Measurements from ENCODE around the gene ZNF500.

ZNF500 gene

GRCh38 chr16:4795828-4796572 is 29.0 kb upstream of the ZNF500 start:
- H3K27ac ChIP-seq (ENCODE audit: low read depth, low read length): no peak overlapping the region
- H3K36me3 ChIP-seq (ENCODE audit: insufficient read depth, low read length): no peaks in the 10 kb centered on the region
- H3K27me3 ChIP-seq (ENCODE audit: insufficient read depth, low read length): no peaks in the 10 kb centered on the region
- H3K4me3 ChIP-seq (ENCODE audit: low read depth, low read length): no peak overlapping the region
- H3K4me1 ChIP-seq (ENCODE audit: control insufficient read depth, insufficient read depth, low read length, unreplicated experiment): no peaks in the 10 kb centered on the region
- no peak overlapping the region for H2AFZ ChIP-seq (ENCODE audit: low read length, unreplicated experiment)
- no peaks in the 10 kb centered on the region for H3K79me2 ChIP-seq (ENCODE audit: control insufficient read depth, insufficient read depth, low read length, unreplicated experiment)

- H3K4me1 ChIP-seq (ENCODE audit: control insufficient read depth, insufficient read depth, low read length, unreplicated experiment): no peaks in the 10 kb centered on the region
- no peaks in the 10 kb centered on the region for H3K36me3 ChIP-seq (ENCODE audit: insufficient read depth, low read length)
- no peaks in the 10 kb centered on the region for H3K27me3 ChIP-seq (ENCODE audit: insufficient read depth, low read length)
- H3K79me2 ChIP-seq (ENCODE audit: control insufficient read depth, insufficient read depth, low read length, unreplicated experiment): no peaks in the 10 kb centered on the region
- H3K27ac ChIP-seq (ENCODE audit: low read depth, low read length): no peak within 1 kb of the TSS
- no peak within 1 kb of the TSS for H3K4me3 ChIP-seq (ENCODE audit: low read depth, low read length)
- no peak within 1 kb of the TSS for H2AFZ ChIP-seq (ENCODE audit: low read length, unreplicated experiment)
Observed at GRCh38 chr16:4795181-4795827, 28.3 kb upstream of the ZNF500 start, which contains the start of gene SMIM22. Gene SMIM22, plus strand, starts transcription at chr16:4795369. Its CDS starts 366 bp downstream, at chr16:4795735.

GRCh38 chr16:4792951-4793513 is 26.1 kb upstream of the ZNF500 start:
- no peak overlapping the region for H3K27ac ChIP-seq (ENCODE audit: low read depth, low read length)
- H2AFZ ChIP-seq (ENCODE audit: low read length, unreplicated experiment): no peak overlapping the region
- no peaks in the 10 kb centered on the region for H3K4me1 ChIP-seq (ENCODE audit: control insufficient read depth, insufficient read depth, low read length, unreplicated experiment)
- no peaks in the 10 kb centered on the region for H3K36me3 ChIP-seq (ENCODE audit: insufficient read depth, low read length)
- H3K79me2 ChIP-seq (ENCODE audit: control insufficient read depth, insufficient read depth, low read length, unreplicated experiment): no peaks in the 10 kb centered on the region
- no peaks in the 10 kb centered on the region for H3K27me3 ChIP-seq (ENCODE audit: insufficient read depth, low read length)
- no peak overlapping the region for H3K4me3 ChIP-seq (ENCODE audit: low read depth, low read length)

GRCh38 chr16:4790871-4791270 is 23.9 kb upstream of the ZNF500 start:
- no peak overlapping the region for H2AFZ ChIP-seq (ENCODE audit: low read length, unreplicated experiment)
- no peaks in the 10 kb centered on the region for H3K4me1 ChIP-seq (ENCODE audit: control insufficient read depth, insufficient read depth, low read length, unreplicated experiment)
- no peaks in the 10 kb centered on the region for H3K36me3 ChIP-seq (ENCODE audit: insufficient read depth, low read length)
- H3K27me3 ChIP-seq (ENCODE audit: insufficient read depth, low read length): no peaks in the 10 kb centered on the region
- H3K27ac ChIP-seq (ENCODE audit: low read depth, low read length): no peak overlapping the region
- no peaks in the 10 kb centered on the region for H3K79me2 ChIP-seq (ENCODE audit: control insufficient read depth, insufficient read depth, low read length, unreplicated experiment)
- no peak overlapping the region for H3K4me3 ChIP-seq (ENCODE audit: low read depth, low read length)

DNA sequence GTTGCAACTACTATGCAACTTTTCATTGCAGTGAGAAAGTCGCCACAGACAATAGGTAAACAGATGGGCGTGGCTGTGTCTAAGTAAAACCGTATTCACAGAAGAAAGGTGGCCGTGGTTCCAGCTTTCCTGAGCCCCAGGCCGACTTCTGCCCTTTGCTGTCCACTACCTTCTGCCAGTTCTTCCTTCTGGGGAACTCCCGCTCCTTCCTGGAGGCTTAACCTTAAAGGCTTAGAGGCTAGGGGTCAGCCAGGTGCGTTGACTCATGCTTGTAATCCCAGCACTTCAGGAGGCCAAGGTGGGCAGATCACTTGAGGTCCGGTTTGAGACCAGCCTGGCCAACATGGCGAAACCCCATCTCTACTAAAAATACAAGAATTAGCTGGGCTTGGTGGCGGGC is 23.3 kb upstream of the ZNF500 start:
- Histone ChIP-seq H2AFZ (ENCODE audit: low read length, unreplicated experiment) (no peak overlapping the region), H3K4me3 (ENCODE audit: low read depth, low read length) (no peak overlapping the region), H3K4me1 (ENCODE audit: control insufficient read depth, insufficient read depth, low read length, unreplicated experiment) (no peaks in the 10 kb centered on the region), H3K27ac (ENCODE audit: low read depth, low read length) (no peak overlapping the region), H3K27me3 (ENCODE audit: insufficient read depth, low read length) (no peaks in the 10 kb centered on the region), H3K79me2 (ENCODE audit: control insufficient read depth, insufficient read depth, low read length, unreplicated experiment) (no peaks in the 10 kb centered on the region), H3K36me3 (ENCODE audit: insufficient read depth, low read length) (no peaks in the 10 kb centered on the region)

DNA sequence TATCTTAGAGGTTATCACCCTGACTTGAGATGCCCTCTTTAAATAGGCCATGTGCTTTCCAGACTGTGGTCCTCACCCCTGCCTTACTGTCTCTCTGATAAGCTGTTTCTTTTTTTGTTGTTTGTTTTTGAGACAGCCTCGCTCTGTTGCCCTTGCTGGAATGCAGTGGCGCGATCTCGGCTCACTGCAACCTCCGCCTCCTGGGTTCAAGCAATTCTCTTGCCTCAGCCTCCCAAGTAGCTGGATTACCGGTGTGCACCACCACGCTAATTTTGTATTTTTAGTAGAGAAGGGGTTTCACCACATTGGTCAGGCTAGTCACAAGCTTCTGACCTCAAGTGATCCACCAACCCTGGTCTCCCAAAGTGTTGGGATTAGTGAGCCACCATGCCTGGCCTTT is 21.9 kb upstream of the ZNF500 start:
- Histone ChIP-seq H3K4me3 (ENCODE audit: low read depth, low read length) (no peak overlapping the region), H3K27ac (ENCODE audit: low read depth, low read length) (no peak overlapping the region), H2AFZ (ENCODE audit: low read length, unreplicated experiment) (no peak overlapping the region), H3K4me1 (ENCODE audit: control insufficient read depth, insufficient read depth, low read length, unreplicated experiment) (no peaks in the 10 kb centered on the region), H3K79me2 (ENCODE audit: control insufficient read depth, insufficient read depth, low read length, unreplicated experiment) (no peaks in the 10 kb centered on the region), H3K36me3 (ENCODE audit: insufficient read depth, low read length) (no peaks in the 10 kb centered on the region), H3K27me3 (ENCODE audit: insufficient read depth, low read length) (no peaks in the 10 kb centered on the region)

GRCh38 chr16:4788489-4788889 is 21.5 kb upstream of the ZNF500 start:
- no peak overlapping the region for H2AFZ ChIP-seq (ENCODE audit: low read length, unreplicated experiment)

GRCh38 chr16:4787627-4788482 is 20.9 kb upstream of the ZNF500 start, which contains the start of gene SEPTIN12:
Gene SEPTIN12, minus strand, starts transcription at chr16:4788345. Its CDS starts 700 bp downstream, at chr16:4787645.
- Histone ChIP-seq H3K4me3 (ENCODE audit: low read depth, low read length) (no peak within 1 kb of the TSS), H2AFZ (ENCODE audit: low read length, unreplicated experiment) (no peak within 1 kb of the TSS), H3K4me1 (ENCODE audit: control insufficient read depth, insufficient read depth, low read length, unreplicated experiment) (no peaks in the 10 kb centered on the region), H3K36me3 (ENCODE audit: insufficient read depth, low read length) (no peaks in the 10 kb centered on the region), H3K27me3 (ENCODE audit: insufficient read depth, low read length) (no peaks in the 10 kb centered on the region), H3K79me2 (ENCODE audit: control insufficient read depth, insufficient read depth, low read length, unreplicated experiment) (no peaks in the 10 kb centered on the region), H3K27ac (ENCODE audit: low read depth, low read length) (no peak within 1 kb of the TSS)

More at GRCh38 chr16:4788489-4788889, 21.5 kb upstream of the ZNF500 start:
- no peaks in the 10 kb centered on the region for H3K79me2 ChIP-seq (ENCODE audit: control insufficient read depth, insufficient read depth, low read length, unreplicated experiment)
- H3K36me3 ChIP-seq (ENCODE audit: insufficient read depth, low read length): no peaks in the 10 kb centered on the region
- H3K27me3 ChIP-seq (ENCODE audit: insufficient read depth, low read length): no peaks in the 10 kb centered on the region
- H3K4me1 ChIP-seq (ENCODE audit: control insufficient read depth, insufficient read depth, low read length, unreplicated experiment): no peaks in the 10 kb centered on the region
- H3K27ac ChIP-seq (ENCODE audit: low read depth, low read length): no peak overlapping the region
- no peak overlapping the region for H3K4me3 ChIP-seq (ENCODE audit: low read depth, low read length)

DNA sequence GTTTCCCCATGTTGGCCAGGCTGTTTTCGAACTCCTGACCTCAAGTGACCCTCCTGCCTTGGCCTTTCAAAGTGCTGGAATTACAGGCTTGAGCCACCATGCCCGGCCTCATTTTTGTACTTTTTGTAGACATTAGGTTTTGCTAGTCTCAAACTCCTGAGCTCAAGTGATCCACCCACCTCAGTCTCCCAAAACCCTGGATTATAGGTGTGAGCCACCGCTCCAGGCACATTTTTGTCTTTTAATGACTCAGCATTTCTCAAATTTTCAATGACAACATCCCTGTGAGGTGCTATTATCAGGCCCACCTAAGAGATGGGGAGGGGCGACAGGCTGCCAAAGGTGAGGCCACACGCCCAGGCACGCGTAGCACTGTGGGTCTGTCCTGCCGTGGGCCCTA is 20.1 kb upstream of the ZNF500 start:
- Histone ChIP-seq H3K36me3 (ENCODE audit: insufficient read depth, low read length) (no peaks in the 10 kb centered on the region), H3K4me3 (ENCODE audit: low read depth, low read length) (no peak overlapping the region), H3K27me3 (ENCODE audit: insufficient read depth, low read length) (no peaks in the 10 kb centered on the region), H3K79me2 (ENCODE audit: control insufficient read depth, insufficient read depth, low read length, unreplicated experiment) (no peaks in the 10 kb centered on the region), H3K4me1 (ENCODE audit: control insufficient read depth, insufficient read depth, low read length, unreplicated experiment) (no peaks in the 10 kb centered on the region), H3K27ac (ENCODE audit: low read depth, low read length) (no peak overlapping the region), H2AFZ (ENCODE audit: low read length, unreplicated experiment) (no peak overlapping the region)

DNA sequence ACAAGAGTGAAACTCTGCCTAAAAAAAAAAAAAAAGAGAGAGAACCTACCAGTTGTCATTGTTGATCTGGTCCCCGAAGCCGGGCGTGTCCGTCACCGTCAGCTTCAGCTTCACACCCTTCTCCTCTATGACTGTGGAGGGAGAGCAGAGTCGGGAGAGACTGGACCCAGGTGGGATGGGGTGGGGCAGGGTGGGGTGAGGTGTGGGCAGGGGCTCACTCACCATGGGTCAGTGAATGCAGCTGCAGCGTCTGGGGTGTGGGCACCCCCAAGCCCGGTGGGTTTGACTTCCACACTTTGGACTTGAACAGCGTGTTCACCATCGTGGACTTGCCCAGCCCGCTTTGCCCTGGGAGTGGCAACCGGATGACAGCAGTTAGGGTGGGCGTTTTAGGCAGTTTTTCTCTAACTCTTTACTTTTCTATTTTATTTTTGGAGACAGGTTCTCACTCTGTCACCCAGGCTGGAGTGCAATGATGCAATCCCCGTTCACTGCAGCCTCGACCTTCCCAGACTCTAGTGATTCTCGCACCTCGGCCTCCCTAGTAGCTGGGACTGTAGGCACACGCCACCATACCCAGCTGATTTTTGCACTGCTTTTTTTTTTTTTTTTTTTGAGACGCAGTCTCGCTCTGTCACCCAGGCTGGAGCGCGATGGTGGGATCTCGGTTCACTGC is 18.9 kb upstream of the ZNF500 start:
- H3K27ac ChIP-seq (ENCODE audit: low read depth, low read length): no peak overlapping the region
- no peaks in the 10 kb centered on the region for H3K36me3 ChIP-seq (ENCODE audit: insufficient read depth, low read length)
- H3K27me3 ChIP-seq (ENCODE audit: insufficient read depth, low read length): no peaks in the 10 kb centered on the region
- no peak overlapping the region for H2AFZ ChIP-seq (ENCODE audit: low read length, unreplicated experiment)
- no peaks in the 10 kb centered on the region for H3K4me1 ChIP-seq (ENCODE audit: control insufficient read depth, insufficient read depth, low read length, unreplicated experiment)
- H3K4me3 ChIP-seq (ENCODE audit: low read depth, low read length): no peak overlapping the region
- no peaks in the 10 kb centered on the region for H3K79me2 ChIP-seq (ENCODE audit: control insufficient read depth, insufficient read depth, low read length, unreplicated experiment)
